GM19324 (cell line): ENCODE data around the gene MOB3B.
"Not testable (repeated sequence)": the region's sequence is repeated elsewhere in the genome, so short reads cannot be mapped to it uniquely, and the experiment has no call there.

Source experiments
- ATAC-seq: cut with Tn5 transposase; IDR thresholded peaks from one replicate; pipeline ENCODE4 v1.9.1; 2021; ENCODE audit warnings: mild to moderate bottlenecking, moderate library complexity; ENCODE audit not compliant: unreplicated experiment, low FRiP score

Gene MOB3B

DNA sequence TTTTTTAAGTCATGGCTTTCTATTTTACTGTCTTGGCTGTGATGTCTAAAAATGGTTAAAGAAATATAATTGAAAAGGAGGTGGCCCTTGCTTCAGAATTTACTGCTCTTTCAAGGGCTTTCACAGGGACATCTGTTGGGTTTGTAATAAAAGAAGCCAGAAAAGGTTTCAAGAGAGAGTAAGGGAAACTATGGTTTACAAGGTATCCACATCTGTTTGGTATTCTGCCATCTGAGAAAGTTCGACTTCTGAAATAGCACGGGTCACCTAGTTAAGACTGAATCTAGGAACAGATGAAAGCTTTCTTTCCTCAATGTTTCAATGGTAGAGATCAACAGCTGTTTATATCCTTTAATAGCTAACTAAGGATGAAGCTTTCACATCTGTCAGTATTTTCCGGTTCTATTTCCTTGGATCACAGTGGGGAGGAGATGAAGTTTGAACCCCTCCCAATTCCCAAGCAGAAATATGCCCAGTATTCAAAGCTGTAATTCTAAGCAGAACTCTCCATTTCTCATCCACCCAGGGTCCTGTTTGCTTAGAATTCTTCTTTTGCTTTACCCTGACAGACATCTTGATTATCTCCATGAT is 78.3 kb downstream of the MOB3B start:
- no peak for ATAC-seq

DNA sequence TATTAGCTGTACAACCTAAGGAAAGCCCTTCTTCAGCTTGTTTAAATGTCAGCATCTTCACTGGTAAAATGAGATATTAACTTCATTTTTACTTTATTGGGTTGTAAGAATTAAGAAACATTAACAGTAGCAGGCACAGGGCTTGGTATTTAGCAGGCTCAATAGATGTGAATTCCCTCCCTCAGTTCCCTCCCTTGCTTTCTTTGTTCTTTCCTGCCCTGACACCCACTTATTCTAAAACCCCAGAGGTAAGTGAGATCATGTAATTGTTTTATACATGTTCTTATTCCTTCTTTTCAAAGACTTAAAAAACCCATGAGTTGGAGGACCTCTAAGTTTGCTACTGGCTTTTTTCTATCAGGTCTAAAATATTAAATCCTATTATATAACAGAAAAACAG is 78.9 kb downstream of the MOB3B start:
- ATAC-seq, result no peak

DNA sequence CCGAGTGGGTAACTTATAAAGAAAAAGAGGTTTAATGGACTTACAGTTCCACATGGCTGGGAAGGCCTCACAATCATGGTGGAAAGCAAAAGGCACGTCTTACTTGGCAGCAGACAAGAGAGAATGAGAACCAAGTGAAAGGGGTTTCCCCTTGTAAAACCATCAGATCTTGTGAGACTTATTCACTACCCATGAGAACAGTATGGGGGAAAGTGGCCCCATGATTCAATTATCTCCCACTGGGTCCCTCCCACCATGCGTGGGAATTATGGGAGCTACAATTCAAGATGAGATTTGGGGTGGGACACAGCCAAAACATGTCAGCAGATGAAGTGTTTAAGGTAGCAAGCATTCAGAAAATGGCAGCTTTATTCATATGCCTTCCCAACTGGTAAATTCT is 81.3 kb downstream of the MOB3B start:
- not testable (repeated sequence) for ATAC-seq

DNA sequence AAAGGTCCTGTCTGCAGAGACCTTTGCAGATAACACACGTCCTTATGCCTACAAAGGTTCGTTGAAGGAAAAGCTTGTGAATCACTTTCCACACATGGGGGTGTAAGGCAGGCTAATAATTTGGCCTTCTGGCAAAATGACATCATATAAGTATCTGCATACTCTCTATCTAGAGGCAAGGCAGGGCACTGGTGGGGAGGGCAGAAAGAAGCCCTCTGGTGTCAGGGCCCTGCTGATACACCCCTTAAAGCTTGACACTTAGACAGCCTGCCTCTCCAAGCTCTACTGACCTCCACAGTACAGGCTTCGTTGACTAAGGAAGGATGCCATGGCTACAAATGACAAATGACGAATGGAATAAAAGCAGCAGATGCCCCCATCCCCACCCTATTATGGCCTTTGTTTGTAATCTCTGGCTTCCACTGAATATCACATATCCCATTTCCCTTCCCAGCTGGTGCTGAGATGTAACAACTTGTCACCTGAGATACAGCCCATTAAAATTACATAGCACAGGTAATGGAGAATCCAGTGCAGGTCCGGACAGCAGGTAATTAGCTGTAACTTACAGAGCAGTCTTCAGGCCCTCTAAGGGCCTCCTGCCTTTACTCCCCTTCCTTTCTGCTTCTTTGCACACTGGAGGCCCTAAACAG is 82.5 kb downstream of the MOB3B start:
- ATAC-seq, result no peak

DNA sequence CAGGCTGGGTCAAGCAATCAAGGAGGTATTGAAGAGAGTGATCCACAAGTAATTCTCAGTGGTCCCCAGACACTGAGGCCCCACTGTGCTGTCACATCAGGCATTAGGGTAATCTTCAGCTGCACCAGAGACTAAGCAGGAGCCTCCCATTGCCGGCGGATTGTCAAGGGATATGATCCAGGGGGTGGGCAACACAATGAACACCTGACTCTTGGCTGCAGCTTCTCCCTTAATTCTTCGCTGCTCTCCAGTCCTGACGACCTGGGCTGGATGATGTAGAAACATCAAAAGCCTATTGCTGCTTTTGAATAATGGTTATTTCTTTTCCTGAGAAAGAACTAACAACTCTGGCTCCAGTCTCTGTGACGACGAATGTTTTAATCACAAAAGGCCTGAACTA is 83.9 kb downstream of the MOB3B start:
- ATAC-seq, result no peak

DNA sequence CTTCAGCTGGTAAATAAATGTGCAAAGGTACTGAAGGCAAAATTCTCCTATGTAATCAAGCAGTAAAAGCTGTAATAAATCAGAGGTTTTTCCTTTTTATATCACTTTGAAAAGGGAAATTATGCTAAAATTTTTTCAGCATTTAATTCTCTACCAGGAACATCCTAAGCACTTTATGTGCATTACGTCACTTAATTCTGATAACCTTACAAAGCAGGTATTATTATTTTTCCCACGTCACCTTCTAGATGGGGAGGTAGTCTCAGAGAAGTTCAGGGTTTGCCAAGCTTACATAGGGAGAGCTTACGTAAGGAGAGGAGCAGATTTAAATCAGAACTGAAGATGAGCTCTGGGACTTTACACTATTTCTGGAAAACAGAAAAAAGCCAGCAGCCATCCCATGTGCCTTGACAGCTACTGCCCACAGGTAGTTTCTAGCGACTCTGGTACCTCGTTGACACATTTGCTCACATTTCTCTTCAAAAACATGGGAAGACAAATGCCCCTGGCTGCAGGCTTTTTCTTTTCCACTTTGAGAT is 84.5 kb downstream of the MOB3B start:
- no peak for ATAC-seq

DNA sequence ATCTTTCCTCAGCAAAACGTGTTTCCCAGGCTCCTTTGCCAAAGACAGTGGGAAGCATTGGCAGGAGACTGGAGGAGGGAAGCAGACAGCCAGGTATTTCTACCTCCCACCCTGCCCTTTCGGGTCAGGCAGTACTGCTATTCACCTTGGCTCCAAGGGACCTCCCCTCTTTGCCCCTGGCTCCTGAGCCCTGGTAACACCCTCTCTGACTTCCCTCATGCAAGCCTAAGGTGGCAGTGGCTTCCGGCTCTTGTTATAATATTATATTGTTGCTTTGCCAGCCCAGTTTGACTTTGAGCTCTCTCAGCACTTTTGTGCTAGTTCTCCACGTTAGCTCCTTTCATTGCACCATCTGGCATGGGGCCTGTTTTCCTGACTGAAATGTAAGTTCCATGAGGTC is 87.2 kb downstream of the MOB3B start:
- ATAC-seq, result no peak

DNA sequence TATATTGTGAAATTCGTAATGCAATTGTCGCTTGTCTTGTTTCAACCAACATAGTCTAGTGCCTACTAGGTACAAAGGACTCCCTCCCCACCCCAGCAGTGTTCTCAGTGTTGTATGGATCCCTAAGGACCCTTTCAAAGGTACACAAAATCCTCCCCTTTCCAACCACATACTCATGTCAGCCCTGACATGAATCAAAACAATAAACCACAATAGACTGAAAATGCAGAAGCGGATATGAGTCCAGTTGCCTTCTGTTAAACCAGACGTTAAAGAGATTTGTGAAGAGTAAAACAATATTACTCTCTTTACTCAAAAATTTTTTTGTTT is 87.9 kb downstream of the MOB3B start:
- ATAC-seq, result peak; percentile 68

DNA sequence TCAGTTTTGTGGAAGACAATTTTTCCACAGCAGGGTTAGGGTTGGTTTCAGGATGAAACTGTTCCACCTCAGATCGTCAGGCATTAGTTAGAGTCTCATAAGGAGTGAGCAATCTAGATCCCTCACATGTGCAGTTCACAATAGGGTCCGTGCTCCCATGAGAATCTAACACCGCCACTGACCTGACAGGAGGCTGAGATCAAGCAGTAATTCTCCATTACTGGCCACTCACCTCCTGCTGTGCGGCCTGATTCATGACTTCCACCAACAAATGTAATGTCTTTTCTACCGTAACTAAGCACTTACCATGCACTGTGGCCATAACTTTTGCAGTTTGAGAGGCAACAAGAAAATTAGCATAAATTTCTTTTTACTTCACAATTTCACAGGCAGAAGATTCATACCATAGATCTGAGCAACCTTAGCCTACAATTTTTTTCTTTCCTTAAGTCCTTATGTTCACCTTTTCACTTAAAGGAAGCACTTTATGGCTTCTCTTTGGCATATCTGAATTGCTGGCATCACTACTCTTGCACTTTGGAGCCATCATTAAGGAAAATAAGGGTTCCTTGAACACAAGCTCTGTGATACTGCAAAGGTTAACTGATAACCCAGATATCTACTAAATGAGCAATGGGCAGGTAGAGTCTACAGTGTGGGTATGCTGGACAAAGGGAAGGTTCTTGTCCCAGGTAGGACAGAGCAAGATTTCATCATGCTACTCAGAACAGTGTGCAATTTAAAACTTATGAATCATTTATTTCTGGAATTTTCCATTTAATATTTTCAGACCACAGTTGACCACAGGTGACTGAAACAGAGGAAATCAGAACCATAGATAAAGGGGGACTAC is 88.5 kb downstream of the MOB3B start:
- ATAC-seq, result no peak

DNA sequence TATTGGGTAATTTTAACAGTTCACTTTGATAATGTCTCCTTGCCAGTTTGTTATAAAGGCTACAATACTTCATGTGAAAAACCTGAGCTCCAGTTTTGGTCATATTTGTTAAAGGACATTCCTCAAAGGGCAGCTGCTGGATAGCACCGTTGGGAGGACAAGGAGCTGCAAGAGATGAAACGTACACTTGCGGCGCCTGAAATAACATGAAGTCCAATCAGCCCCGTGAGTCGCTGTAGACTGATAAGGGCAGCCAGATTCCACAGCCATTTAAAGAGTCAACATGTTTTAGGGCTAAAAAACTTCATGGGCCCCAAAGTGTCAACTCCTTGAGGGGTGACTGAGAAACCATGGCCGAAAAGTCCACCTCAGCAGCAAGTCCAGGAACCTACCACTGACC is 91.1 kb downstream of the MOB3B start:
- no peak for ATAC-seq

DNA sequence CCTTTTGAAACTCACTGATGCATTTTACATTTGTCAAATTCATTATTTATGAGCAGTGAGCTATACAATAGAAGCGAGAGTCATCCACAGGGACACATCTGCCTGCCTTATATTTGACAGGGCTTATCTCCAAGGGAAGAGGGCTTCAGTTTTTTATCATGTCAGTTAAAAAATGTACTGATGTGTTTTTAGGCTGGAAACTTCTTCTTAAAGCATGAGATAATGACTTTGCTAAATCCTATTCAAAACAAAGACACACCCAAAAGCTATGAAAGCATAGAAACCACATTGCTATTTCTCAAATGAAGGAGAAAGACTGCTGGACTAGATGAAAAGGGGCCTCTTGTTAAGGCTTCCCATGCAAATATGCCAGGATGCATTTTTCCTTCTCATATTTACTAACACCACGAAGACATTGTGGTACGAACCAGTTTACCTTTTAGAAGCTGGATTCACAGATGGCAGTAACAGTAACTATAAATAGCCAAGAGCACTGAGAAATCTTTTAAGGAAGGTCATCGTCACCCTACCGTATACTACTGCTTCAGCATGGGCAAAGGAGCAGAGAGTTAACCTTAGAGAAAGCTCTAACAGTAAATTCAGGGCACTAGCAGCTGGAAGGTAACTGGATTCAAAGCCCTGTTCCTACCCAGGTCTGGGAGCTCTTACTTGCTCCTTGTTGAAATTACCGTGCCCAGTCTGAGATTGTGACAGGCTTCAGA is 91.8 kb downstream of the MOB3B start:
- no peak for ATAC-seq

DNA sequence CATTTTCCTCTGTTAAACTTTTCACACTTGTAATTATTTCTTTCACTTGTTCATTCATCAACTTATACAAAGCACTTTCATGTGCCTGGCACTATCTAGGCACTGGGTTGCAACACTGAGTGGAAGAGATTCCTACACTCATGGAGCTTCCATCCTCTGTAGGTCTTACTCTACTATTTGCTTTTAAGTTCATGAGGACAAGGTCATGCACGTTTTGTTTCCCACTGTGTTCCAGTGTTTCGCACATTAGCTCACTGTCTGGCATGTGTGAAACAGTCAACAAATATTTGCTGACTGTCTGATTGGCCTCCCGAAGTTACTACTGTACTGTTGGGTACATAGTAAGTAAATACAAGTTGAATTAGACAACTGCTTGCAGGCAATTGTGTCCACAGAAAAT is 93.4 kb downstream of the MOB3B start:
- ATAC-seq, result no peak

DNA sequence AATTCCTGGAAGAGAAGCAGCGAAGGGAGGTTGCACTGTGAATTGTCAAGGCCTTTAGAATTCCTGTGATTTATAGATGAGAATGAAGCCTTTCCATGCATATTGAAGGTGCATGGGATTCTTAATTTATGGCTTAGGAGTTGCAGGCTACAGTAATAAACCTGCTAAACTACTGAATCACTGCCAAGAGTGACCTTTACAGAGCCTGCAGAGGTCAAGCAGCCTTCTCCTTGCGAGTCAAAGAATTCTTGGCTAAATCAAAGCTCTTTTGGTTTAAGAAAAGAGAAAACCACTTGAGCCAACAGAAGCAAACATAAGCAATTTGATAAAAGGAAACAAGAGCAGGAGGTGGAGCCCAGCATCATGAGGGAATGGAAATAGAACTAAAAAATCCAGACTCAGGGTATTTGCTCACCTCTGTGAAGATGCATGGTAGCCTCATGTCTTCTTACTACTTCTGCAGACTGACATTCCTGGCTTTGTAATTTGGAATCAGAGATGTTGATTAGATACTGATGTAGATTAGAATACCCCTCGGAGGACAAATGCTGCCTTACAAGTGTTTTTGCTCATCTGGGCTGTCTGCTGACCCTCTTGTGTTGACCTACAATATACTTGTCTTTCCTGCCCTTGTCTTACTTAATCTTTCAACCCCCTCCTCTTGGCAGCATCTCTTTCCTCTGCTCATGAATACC is 95.8 kb downstream of the MOB3B start:
- ATAC-seq, result no peak

DNA sequence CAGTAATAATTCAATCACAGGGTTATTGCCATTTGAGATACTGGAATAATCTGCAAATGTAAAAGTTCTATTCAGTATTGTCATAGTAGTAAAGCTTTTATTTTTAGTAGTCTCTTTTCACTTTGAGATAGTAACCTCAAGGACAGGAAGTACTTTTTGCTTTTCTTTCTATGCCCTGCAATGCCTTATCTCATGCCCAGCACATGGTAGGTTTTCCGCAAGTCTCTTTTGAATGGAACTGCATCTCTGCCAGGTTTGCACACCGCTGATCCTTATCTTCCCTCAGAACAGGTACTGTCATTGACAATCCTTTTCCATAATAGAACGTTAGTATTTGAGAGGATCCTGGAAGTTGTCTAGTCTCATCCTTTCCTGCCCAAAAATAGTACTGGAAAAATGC is 97.3 kb downstream of the MOB3B start:
- no peak for ATAC-seq

DNA sequence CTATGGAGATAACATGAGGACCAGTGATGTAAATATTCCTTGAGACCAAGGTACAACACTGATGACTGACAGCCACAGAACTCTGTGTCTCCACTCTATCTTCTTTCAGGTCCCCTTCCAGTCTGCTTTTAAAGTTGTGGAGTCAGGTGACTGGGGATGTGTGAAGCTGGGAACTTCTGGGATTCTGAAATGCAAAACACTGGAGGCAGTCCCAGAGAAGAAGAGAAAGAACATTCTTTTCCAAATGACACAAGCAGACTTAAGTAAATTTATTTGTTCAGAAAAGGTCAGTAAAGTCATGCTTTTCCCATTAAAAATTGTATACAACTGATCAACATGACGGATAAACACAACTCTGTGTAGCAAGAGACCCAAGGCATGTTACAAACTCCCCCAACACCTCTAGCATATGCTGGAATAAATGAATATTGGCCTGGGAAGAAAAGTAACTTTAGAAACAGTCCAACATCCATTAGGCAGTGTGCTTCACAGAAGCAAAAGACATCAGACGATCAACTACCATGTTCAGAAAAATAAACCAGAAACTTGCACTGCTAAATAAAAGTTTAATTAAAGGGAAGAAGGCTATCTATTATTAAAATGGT is 98.0 kb downstream of the MOB3B start:
- ATAC-seq, result no peak

DNA sequence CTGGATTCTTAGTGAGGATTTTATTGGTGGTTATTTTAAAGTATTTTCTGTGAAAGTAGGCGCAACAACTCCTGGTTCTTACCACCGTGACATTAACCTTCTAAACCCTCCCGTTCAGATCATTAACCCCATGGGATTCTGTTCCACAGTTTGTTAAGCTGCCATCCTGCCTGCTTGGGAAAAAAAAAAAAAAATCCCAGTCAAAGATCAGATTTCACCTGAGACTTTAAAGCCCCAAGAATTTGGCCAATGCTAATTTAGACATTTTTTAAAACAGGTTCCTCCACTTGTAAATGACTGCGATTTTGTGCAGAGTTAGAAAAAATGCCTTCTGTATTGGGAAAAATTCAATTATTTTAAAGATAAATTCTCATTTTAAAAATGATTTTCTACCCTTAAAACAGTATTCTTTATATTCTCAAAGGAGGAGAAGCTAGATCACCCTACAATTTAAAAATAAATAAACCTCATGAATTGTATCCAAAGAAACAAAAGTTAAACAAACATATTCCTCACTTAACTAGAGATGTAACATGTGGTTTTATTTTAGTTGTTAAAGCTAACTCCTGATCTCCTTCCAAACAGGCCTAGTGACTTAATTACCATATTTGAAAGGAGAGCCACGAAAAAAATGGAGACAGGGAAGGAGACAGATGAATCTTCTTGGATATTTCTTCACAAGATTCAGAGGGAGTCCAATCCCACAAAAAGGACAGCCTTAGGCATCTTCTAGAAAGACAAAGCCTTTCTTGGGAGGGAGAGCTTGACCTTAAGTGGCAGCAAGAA is 98.7 kb downstream of the MOB3B start:
- no peak for ATAC-seq

DNA sequence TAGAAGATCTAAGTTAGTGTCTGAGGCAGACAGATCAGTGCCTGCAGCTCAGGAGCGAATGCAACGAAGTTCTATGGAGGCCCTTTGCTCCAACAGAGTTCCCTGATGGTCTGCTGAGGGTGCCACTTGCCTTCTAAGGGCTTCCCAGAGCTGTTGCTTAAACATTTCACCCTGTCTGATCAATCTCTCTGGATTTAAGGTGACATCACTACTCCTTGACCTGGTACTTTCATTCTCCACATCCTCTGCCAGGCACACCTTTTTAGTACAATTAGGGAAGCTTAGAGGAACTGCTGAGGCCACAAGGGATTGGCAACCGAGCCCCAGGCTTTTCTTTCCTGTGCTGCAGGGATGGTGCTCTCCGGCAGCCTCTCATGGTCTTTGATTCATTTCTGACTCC is 99.7 kb downstream of the MOB3B start:
- no peak for ATAC-seq

DNA sequence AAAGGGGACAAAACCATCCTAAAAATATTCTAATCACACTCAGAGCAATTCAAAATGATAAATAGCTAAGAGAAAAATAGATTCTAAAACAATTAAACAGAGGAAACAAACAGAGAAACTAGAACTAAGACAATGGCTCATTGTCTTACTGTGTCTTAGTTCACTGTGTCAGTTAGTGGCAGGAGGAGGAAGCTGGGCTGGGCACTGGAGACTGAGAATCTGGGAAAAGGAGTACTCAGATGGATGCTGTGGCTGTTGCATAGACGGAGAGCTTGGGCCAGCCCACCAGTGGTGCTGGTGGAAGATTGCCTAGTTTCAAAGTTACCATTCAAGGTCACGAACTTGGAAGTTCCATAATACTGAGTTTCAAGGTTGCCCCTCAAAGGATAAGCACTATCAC is 100.2 kb downstream of the MOB3B start:
- no peak for ATAC-seq

DNA sequence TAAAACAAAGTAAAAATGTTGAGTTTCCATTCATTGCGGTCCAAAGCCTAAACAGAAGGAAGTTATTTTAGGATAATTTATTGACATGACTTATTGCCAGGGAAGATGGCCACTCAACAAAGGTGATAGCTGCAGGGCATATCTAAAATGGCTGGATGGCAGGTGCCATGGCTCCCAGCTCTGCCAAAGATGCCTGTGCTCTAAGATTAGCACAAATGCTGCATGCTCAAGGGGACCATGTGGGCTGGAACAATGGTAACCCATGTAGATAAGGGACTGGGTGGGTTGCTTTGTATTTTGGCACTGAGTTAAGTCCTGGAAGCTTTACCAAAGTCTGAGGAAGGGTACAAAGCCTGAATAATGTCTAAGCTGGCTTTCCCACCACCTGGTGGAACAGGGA is 101.1 kb downstream of the MOB3B start:
- ATAC-seq, result no peak
